Inferior parietal cortex (tissue), 1 donor: ENCODE results near the gene RBFOX2.
"Not testable (repeated sequence)": the region's sequence is repeated elsewhere in the genome, so short reads cannot be mapped to it uniquely, and the experiment has no call there.

ENCODE experiments used
- DNase-seq: peaks from one replicate; pipeline ENCODE4 v3.0.0-alpha.2; 2016; ENCODE audit errors: extremely low spot score

The RBFOX2 gene

GRCh38 chr22:35834061-35834460 is 194.6 kb downstream of the RBFOX2 start:
- no peak for DNase-seq

DNA sequence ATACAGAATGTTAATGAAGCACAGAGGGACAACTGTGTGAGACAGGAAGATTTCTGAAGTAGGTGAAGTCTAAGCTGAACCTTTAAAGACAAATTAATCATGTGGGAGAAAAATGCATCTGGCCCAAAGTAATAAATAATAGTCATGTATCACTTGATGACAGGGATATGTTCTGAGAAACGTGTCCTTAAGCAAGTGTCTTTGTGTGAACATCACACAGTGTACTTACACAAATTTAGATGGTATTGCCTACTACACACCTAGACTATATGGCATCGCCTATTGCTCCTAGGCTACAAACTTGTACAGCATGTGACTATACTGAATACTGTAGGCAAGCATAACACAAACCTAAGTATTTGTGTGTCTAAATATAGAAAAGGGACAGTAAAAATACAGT is 198.3 kb downstream of the RBFOX2 start:
- DNase-seq = no peak

DNA sequence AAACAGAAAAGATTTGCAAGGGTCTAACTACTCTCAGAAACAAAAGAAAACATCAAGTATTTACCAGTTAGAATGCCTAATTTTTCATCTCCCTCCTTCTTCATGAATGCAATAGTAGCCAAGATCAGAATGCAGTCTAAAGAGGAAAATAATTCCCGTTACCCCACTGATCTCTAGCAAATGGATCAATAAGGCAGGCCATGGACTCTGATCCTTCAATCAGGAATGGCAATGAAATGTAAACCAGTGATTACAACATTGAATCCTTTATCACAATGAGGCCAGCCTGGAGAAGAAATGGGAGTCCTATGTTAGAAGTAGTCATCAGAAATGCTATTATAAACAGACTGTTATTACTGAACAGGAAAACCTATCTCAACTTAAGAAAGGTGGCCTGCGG is 204.4 kb downstream of the RBFOX2 start:
- DNase-seq = no peak

- no peak for DNase-seq
These were observed 207.0 kb downstream of the RBFOX2 start for GRCh38 chr22:35821654-35822053.

GRCh38 chr22:35819421-35819820 is 209.2 kb downstream of the RBFOX2 start:
- DNase-seq = no peak

GRCh38 chr22:35818897-35819296 is 209.7 kb downstream of the RBFOX2 start:
- DNase-seq = no peak

DNA sequence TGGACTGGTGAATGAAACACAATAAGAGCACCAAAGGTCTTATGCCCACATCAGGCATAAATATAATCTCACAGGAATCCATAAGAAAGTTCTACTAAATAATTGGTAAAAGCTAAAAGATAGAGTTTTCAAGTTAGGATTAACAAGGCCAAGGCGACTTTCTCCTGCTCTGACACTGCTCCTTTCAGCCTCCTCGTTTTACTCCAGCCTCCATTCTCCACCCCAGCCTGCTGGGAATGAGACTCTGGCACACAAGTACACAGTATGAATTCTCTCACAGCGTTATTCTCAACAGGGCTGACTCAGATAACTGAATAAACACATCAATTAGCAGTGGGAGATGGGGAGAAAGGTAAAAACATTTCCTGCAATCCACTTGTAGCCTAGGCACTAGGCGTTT is 216.0 kb downstream of the RBFOX2 start:
- no peak for DNase-seq

DNA sequence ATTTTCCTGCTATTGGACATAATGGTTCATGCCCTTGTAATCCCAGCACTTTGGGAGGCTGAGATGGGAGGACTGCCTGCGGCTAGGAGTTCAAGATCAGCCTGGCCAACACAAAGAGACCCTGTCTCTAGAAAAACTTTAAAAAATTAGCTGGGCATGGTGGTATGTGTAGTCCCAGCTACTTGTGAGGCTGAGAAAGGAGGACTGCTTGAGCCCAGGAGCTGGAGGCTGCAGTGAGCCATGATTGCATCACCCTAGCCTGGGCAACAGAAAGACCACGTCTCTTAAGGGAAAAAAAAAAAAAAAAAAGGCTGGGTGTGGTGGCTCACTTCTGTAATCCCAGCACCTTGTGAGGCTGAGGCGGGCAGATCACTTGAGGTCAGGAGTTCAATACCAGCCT is 217.0 kb downstream of the RBFOX2 start:
- no peak for DNase-seq

GRCh38 chr22:35809816-35810215 is 218.8 kb downstream of the RBFOX2 start:
- DNase-seq = no peak

GRCh38 chr22:35808377-35808776 is 220.2 kb downstream of the RBFOX2 start:
- DNase-seq = no peak

GRCh38 chr22:35806668-35807067 is 222.0 kb downstream of the RBFOX2 start:
- DNase-seq = not testable (repeated sequence)

GRCh38 chr22:35805466-35805865 is 223.2 kb downstream of the RBFOX2 start:
- DNase-seq = no peak

GRCh38 chr22:35804421-35804820 is 224.2 kb downstream of the RBFOX2 start:
- no peak for DNase-seq

DNA sequence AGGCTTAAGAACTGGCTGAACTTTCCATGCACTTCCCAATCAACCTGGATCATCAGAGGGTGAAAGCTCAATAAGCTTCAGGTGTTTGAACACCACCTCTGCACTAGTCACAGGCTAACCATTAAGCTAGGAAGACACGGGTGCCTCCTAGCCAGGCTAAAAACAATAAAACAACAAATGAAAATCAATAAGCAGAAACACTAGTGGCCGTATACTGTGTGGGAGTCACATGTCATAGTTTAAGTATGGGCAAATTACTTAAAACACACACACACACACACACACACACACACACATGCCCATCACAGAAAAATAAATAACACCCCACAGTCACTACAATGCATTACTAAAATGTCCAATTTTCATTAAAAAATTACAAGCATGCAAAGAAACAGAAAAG is 225.7 kb downstream of the RBFOX2 start:
- DNase-seq = no peak

- not testable (repeated sequence) for DNase-seq
These were observed 227.3 kb downstream of the RBFOX2 start for GRCh38 chr22:35801301-35801700.

- no peak for DNase-seq
These were observed 229.5 kb downstream of the RBFOX2 start for GRCh38 chr22:35799150-35799549.

DNA sequence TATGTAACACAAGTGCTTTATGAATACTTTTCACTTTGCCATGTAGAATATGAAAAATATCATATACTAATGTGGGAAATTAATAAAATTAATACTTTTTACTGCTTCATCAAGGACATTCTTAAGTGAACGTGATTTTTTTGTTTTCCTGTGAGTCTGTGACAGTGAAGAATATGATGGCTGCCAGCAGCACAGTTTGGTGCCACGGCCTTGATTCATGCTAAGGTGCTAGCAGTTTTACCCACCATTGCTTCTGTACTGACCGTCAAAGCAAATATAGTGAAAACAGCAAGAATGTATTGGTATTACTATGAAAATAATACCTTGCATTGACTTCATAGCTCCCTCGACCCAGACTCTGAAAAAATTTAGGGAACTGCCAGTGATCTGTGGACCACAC is 231.2 kb downstream of the RBFOX2 start:
- DNase-seq = no peak

DNA sequence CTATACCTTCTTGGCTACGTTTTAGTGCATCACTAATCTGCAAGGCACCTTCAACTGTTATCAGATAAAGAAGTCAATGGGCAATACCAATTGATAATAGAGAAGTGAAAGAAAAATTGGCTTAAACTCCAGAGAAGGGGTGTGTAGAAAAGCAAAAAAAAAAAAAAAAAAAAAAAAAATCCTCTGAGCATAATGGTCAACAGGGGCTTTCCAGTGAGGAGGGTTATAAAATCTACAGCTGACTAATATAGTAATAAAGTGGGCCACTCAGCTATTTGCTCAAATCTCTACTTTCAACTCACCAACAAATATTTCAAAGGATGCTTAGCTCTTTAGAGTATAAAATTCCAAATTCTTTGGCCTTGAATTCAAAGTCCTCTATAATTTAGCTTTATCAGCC is 233.1 kb downstream of the RBFOX2 start:
- no peak for DNase-seq

DNA sequence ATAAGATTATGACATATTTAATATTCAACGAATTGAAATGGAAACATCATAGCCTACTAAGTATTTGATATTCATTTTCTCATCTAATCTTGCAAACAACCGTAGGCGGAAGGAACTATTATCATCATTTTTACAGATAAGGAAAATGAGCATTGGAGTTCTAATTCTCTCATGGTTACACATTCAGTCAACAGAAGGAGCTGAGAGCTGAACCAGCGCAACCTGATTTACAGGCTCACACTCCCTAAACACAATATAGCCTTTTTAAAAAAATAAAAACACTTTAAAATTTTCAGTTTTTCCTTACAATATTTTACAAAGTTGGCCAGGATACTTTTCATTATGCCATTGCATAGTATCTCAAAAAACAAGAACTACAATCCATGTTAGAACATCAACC is 236.1 kb downstream of the RBFOX2 start:
- no peak for DNase-seq

DNA sequence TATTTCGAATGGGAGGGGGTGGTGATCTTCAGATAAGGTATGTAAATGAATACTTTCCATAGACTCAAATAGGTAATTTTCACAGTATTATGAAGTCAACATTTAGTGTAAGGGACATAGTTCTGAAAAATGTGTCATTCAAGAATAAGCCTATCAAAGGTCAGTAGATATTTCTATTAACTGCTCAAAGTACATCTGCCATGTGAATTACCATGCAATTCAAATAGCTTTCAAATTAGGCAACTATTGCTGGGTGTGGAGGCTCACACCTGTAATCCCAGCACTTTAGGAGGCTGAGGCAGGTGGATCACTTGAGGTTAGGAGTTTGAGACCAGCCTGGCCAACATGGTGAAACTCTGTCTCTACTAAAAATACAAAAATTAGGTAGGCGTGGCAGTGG is 236.8 kb downstream of the RBFOX2 start:
- not testable (repeated sequence) for DNase-seq

GRCh38 chr22:35785181-35785923 is 243.3 kb downstream of the RBFOX2 start:
- peak; percentile 38 for DNase-seq

DNA sequence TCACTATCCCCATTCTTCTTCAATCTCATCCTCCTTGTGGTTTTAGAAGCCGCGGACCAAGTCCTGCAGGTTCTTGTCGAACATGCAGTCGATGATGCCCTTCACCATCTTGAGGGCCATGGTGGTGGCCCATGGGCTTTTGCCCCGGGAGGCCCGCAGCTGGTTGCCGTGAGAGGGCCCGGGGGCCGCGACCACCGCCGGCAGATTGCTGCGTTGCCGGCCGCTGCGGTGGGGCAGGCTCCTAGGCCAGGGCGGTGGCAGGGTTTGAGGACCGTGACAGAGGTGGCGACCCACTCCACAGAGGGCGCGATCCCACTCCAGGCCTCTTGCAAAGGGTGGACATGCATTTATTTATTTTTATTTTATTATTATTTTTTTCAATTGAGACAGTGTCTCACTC is 244.0 kb downstream of the RBFOX2 start:
- DNase-seq = no peak

DNA sequence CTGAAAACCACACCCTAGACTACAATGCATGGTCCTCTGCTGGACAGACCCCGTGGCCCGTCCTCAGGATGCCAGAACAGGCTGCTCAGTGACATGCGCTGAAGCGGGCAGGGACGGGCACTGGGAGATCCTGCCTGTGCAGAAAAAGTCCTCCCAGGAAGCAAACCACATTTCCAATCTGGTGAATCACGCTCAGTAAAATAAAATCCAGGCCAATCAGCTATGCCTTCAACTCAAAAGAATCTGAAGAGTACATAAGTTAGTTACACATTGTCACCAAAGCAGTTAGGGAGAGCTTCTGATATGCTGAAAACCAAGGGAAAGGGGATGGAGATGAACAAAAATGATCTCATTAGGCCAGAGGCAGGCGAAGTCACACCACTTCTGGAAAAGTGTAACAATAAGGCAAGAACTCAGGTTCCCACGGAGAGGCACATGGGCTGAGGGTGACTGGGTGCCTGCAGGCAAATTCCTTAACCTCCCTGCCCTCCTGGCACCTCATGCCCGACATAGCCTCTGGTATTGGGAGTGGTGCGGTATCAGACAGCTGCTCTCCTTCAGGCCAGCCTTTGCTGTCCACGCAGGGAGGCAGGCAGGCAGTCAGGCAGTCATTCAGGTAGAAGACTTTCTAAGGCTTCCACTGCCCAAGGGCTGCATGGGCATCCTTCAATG is 244.5 kb downstream of the RBFOX2 start:
- DNase-seq = no peak

- no peak for DNase-seq
These were observed 246.1 kb downstream of the RBFOX2 start for GRCh38 chr22:35782504-35782903.
